HG03103 (cell line): ENCODE results near the gene MYH9.

ENCODE experiments used
- ATAC-seq: cut with Tn5 transposase; IDR thresholded peaks from one replicate; pipeline ENCODE4 v1.9.1; 2021; ENCODE audit warnings: low read depth; ENCODE audit not compliant: unreplicated experiment

The MYH9 gene

GRCh38 chr22:36387709-36387958 is 133 bp downstream of the MYH9 start:
- no peak for ATAC-seq

GRCh38 chr22:36386900-36387708 is 663 bp downstream of the MYH9 start:
- ATAC-seq = no peak

- no peak for ATAC-seq
Measured at GRCh38 chr22:36386351-36386899, 1.3 kb downstream of the MYH9 start.

DNA sequence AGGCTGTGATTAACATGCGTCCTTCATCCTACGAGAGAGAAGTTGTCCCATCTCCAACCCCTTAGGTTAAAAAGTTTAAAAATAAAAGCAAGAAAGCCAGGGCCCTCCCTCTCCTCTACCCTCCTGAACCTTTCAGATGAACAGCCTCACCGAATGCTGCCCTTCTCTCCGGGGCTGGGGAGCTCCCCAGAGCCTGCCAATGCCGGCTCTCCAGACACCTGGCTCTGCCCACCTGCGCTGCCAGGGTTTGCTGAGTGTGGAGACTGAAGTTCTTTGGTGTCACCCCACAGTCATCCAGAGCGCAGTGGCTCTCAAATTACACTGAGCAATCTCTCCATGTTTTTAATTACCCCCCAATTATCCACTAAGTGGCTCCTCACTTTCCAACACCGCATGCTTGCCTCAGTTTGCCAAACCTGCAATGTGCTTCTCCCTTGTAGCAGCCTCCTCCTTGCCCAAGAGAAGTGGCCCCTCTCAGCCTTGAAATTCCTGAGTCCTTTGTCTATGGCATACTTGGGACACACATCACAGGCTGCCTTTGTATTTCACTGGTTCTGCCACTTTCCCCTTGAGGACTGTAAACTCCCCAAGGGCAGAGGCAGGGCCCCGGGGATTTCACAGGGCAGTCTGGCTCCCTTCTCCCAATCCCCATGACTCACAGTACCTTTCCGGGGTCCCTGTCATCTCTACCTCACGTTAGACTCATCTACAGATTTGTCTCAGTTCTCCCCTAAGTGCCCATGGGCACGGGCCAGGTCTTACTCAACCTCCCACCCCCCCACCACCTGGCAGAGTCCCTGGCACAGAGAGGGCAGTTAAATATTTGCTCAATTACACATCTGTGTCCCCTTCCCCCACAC is 2.0 kb downstream of the MYH9 start:
- no peak for ATAC-seq

- ATAC-seq = no peak
Measured at GRCh38 chr22:36384766-36385481, 2.8 kb downstream of the MYH9 start.

- ATAC-seq = no peak
Measured at GRCh38 chr22:36383110-36383581, 4.6 kb downstream of the MYH9 start.

GRCh38 chr22:36381513-36382128 is 6.1 kb downstream of the MYH9 start:
- ATAC-seq = no peak

DNA sequence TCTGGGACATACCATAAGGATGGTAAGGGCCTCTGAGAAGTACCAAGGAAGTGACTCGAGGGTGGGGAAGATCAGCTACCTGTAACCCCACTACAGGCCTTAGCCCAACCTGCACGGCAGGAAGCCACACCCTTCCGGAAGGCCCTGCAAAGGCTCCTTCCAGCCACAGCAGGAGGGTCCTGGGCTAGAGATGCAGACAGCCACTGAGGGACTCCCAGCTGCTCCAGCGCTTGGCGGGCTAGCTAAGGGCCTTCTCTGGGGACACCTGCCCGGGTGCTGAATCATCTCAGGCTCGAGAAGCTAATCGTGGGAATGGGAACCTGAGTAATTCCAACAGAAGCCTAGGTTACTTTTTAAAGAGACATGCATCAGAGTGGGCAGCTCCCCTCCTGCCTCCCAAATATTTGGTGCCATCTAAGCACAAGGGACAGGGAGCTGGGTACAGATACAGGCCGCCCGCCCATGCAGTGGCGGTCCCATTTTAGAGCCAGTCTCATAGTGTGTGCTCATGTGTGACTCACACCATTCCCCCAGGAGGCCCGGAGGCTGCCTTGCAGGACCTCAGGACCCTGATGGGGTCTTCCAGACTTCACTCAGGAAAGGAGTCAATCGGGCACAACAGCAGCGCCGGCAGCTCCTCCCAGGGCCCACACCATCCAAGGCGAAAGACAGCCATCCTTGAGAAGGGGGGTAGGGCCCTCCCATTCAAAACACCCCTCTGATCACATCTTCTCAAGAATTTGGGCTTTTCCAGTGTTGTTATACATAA is 8.0 kb downstream of the MYH9 start:
- ATAC-seq = no peak

DNA sequence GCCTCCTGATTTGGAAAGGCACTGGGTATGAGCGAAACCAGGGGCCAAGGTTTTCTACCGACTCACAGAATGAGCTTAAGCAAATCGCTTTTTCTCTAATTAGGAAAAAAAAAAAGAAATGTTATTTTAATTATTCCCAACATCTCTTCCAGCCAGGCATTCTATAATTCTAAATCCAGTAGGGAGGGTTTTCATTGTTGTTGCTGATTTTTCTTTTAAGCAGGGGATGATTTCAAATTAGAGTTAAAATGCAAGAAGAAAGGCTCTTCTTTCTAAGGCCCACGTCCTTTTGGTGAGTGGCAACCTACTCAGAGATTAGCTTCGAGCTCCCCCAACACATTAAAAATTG is 8.9 kb downstream of the MYH9 start:
- no peak for ATAC-seq

- no peak for ATAC-seq
Measured at GRCh38 chr22:36378080-36378868, 9.5 kb downstream of the MYH9 start.

- ATAC-seq = no peak
Measured at GRCh38 chr22:36377022-36377631, 10.6 kb downstream of the MYH9 start.

- no peak for ATAC-seq
Measured at GRCh38 chr22:36376265-36376664, 11.5 kb downstream of the MYH9 start.

GRCh38 chr22:36375071-36375980 is 12.4 kb downstream of the MYH9 start:
- no peak for ATAC-seq

DNA sequence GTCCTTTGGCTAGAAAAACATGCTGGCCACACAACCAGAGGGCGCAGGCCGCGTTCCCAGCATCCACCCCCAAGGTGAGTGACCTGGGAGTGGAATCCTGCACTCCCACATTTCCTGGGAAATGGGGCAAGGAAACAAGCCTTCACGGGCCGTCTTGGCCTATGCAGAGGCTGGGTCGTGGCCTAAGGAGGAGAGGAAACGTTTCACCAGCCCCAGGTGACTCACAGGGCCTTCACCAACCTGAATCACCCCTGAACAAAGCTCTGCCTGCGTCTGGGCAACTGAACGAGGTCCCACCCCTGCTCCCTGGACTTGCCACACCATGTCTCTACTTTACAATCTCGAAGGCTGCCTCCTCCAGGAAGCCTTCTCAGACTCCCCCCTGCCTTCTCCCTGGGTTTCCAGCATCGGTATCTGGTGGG is 13.2 kb downstream of the MYH9 start:
- no peak for ATAC-seq

DNA sequence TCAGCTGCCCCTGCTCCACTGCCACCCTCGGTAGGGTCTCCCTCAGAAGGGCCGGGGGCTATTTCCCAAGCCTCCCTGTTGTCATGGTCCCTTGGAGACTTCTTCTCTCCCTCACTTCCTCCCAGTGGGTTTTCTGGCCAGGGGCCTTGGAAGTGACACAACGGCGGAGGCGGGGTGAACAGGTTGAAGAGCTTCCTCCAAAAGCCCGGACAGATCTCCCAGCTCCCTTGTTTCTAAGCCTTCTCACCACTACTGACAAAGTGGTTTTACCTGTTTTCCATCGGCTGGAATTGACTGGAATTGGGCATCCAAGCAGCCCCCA is 14.5 kb downstream of the MYH9 start:
- ATAC-seq = no peak

- ATAC-seq = no peak
Measured at GRCh38 chr22:36371920-36372319, 15.8 kb downstream of the MYH9 start.

DNA sequence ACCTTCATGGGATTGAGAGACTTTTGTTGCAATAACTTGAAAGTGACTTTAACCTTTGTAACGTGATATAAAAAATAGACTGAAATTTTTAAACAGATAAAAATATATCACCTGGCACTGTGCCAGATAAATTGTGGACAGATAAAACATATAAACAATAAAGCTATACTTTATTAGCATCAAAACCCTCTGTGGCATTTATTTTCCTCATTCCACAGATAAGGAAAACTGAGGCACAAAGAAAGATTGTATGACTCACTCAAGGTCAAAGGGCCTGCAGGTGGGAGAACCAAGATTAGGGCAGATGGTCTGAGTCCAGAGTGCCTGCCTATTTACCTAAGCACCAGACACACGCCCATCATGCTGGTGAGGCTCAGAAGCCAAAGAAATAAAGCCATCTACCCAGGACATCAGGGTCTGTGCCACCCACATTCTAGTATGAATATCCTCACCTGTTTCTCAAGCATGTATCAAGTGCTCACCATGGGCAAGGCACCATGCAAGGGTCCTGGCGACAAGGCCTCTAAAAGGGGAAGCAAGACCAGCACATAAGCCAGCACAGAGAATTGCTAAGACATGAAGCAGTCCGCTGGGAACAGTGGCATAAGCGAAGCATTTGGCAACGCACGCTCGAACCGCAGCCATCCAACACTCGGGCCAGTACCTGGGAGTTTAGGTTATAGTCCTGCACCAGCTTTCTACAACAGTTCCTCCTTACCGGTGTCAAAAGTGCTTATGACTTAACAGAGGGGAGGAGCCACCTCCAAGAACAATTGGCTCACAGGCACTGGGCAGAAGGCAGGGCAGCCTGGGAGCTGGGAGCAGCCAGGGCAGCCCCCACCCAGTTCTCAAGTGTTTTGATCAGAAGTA is 17.6 kb downstream of the MYH9 start:
- no peak for ATAC-seq
